Measurements from ENCODE around the gene RNF213.

- no peak for TF ChIP-seq CTCF (IDR thresholded peaks at IDR 0.05)
- no peak for TF ChIP-seq POLR2A (IDR thresholded peaks at IDR 0.05)
- TF ChIP-seq EP300 (IDR thresholded peaks at IDR 0.05) = no peak
Measured at GRCh38 chr17:80317706-80317980, 57.0 kb downstream of the RNF213 start.
